Adipose tissue (tissue), 3 donors: ENCODE data around the gene LRRC14B. TPM values are rescaled to one million over a fixed set of nuclear protein-coding genes. Genes with fewer than 3 reads are reported as not detected.
"Not testable (repeated sequence)": the region's sequence is repeated elsewhere in the genome, so short reads cannot be mapped to it uniquely, and the experiment has no call there.

ENCODE experiments used
- H3K27ac ChIP-seq: one replicate; pipeline ENCODE4 v1.5.1; 2013; ENCODE audit warnings: low read depth, low read length
- WGBS, 3 donors: extraction: QIAGEN DNeasy Blood & Tissue Kit; methylation state at CpG; one replicate each; pipeline ENCODE4 v1.1.7; 2013; 5-methylcytosine and 5-hydroxymethylcytosine counted together
- polyA plus RNA-seq, 3 donors: library from polyadenylated mRNA; stranded (reverse); fragments of 200-250 nt; gene quantifications; one replicate each; pipeline ENCODE4 v1.2.3, GENCODE V29; 2013
- donor health status: healthy with polysubstance abuse.
- donor health status: Bipolar disorder and iron deficiency.
- donor health status: healthy.

Gene LRRC14B
- polyA plus RNA-seq, 3 donors: not detected

DNA sequence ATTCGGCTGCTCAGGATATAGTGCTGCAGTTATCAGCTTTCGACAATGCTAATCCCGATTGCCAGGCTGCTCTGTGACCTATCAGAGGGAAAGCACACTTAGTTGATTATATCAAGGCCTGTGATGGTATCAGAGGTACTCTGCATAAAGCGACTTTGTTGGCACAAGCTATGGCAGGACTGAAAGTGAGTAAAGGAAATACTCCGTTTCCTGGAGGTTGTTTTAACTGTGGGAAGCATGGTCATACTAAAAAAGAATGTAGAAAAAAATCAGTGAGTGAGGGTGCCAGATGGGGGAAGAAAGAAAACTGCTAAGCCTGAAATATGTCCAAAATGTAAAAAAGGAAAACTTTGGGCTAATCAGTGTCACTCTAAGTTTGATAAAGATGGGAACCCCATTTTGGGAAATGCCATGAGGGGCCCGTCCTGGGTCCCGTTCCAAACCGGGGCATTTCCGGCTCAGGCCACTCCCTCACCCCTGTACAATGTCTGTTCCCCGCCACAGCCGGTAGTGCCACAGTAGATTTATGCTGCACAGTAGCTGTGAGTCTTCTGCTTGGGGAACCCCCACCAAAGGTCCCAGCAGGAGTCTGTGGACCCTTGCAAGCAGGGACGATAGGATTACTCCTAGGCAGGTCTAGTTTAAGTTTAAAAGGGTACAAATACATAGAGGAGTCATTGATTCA is 52.5 kb downstream of the LRRC14B start:
- WGBS, 3 donors: 44 to 81% (median 55%) methylated on average over 12 of the region's 12 CpGs

DNA sequence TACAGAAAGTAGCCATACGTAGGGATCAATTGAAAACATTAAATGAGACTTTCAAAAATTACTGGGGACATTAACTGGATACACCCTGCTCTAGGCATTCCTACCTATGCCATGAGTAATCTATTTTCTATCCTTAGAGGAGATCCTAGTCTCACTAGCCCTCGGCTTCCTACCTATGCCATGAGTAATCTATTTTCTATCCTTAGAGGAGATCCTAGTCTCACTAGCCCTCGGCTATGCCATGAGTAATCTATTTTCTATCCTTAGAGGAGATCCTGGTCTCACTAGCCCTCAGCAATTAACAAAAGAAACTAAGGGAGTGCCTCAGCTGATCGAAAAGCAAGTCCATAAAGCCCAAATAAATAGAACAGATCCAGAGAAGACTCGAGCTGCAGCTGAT is 54.4 kb downstream of the LRRC14B start:
- not testable (repeated sequence) for H3K27ac ChIP-seq
- WGBS, 3 donors: 88 to 97% (median 92%) methylated on average over 5 of the region's 5 CpGs

More for the DNA sequence above, 52.5 kb downstream of the LRRC14B start:
- not testable (repeated sequence) for H3K27ac ChIP-seq

Other genes starting within 250 kb of the LRRC14B start
- under 1 TPM; 0.04 to 0.45 (median 0.15) TPM for gene PLEKHG4B, start 99.3 kb upstream of the LRRC14B start, polyA plus RNA-seq
- gene CCDC127, start 26.7 kb downstream of the LRRC14B start, polyA plus RNA-seq: 1 to 10 TPM; 1.7 to 4.3 (median 2.4) TPM
- gene SDHA, start 26.8 kb downstream of the LRRC14B start, polyA plus RNA-seq: 100 to 1,000 TPM in 2 of 3 donors, 10 to 100 TPM in 1; 64.9 to 146 (median 108) TPM
- 100 to 1,000 TPM in 1 of 3 donors, 10 to 100 TPM in 2; 71.2 to 104 (median 95.4) TPM for gene PDCD6, start 80.2 kb downstream of the LRRC14B start, polyA plus RNA-seq
- gene AHRR, start 130.2 kb downstream of the LRRC14B start, polyA plus RNA-seq: 1 to 10 TPM in 1 of 3 donors, under 1 TPM in 2; 0.11 to 1.5 (median 0.28) TPM